ENCODE measurements around the gene POP4.
"Not testable (repeated sequence)": the region's sequence is repeated elsewhere in the genome, so short reads cannot be mapped to it uniquely, and the experiment has no call there.

Gene POP4, protein sequence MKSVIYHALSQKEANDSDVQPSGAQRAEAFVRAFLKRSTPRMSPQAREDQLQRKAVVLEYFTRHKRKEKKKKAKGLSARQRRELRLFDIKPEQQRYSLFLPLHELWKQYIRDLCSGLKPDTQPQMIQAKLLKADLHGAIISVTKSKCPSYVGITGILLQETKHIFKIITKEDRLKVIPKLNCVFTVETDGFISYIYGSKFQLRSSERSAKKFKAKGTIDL

DNA sequence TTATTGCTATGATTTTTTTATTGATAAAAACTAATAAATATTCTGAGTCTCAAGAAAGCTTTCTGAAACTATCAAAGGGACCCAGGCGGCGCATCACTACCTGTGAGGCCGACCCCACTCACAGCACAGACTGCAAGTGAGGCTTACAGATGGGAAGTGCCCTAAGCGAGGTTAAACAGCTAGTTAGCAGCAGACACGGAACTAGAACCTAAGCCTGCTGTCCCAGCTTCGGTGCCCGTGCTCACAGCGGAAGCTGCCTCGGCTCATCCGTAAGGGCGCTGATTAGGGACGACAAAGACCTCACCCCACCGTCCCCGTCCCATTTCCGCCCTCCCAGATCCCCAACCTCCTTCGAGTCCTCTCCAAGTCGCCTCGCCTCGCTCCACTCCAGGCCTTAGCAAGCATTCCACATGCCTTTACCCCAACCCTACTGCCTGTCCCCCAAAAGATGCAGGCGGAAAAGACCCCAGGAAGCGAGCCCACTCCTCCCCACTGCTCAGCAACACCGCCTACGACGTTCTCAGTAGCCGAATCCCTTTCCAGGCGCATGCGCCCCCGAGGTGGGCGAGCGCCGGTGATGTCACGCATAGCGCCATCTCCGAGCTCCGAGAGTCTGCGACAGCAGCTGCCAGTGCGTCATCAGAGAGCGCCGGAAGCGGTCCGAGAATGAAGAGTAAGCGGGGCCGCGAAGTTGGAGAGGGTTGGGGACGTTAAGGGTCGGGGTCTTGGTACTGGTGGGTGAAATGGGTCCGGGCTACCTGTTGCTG lies at the start of gene POP4:
TSS of gene POP4 (plus strand) at position 631 of the 767 bp plus-strand sequence. CDS start at position 667, 36 bp downstream.
- in situ Hi-C loops (cut with HindIII; ENCODE audit: low sequenced_read_pairs), result loop anchor here (5.0 kb wide), 3 partner anchors 56 to 111 kb away; partner anchors contain the start of genes C19orf12 and VSTM2B

- in situ Hi-C loops (cut with HindIII; ENCODE audit: low sequenced_read_pairs), result not testable (repeated sequence)
Measured at GRCh38 chr19:29559110-29559509, 47.0 kb upstream of the POP4 start.

GRCh38 chr19:29559743-29560142 lies 46.3 kb upstream of the POP4 start:
- in situ Hi-C loops (cut with HindIII; ENCODE audit: low sequenced_read_pairs), result no loop called here

- in situ Hi-C loops (cut with HindIII; ENCODE audit: low sequenced_read_pairs), result no loop called here
Measured at GRCh38 chr19:29560313-29561075, 45.6 kb upstream of the POP4 start.

DNA sequence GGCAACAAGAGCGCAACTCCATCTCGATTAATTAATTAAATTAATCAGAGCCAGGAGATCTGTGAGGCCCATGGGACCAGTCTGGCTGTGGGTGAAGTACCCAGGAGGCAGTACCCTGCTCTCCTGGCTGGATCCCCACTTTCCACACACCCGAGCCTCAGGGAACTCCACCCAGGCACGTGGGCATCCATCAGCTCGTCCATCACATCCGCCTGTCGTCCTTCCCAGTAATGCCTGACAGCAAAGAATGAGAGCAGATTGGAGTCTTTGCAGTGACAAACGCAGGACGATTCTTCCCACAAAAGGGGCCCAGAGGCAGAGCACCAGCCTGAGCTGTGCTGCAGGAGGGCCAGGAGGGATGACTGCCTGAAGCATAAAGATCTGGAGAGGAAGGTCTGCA lies 44.5 kb upstream of the POP4 start:
- in situ Hi-C loops (cut with HindIII; ENCODE audit: low sequenced_read_pairs), result no loop called here

- in situ Hi-C loops (cut with HindIII; ENCODE audit: low sequenced_read_pairs), result no loop called here
Measured at GRCh38 chr19:29562299-29563297, 43.5 kb upstream of the POP4 start.

GRCh38 chr19:29563486-29564101 lies 42.5 kb upstream of the POP4 start:
- in situ Hi-C loops (cut with HindIII; ENCODE audit: low sequenced_read_pairs), result no loop called here

DNA sequence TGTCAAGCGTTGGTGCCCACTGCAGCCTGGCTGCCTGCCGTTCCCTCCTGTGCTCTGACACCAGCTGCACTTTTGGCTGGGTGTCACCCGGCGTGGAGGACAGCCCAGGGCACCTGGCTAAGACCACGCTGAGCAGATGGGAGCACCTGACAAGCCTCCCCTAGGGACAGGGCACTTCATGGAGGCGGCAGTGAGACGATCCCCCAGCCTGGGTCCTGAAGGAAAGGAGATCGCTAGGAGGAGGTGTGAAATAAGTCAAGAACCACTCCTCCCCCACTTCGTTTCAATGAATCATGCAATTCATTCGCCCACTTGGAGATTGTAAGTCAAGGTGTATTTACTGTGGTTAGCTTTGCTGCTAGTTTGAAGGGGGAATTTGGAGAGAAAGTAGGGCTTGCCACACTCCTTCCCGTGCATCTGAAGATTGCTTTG lies 41.5 kb upstream of the POP4 start:
- in situ Hi-C loops (cut with HindIII; ENCODE audit: low sequenced_read_pairs), result no loop called here

GRCh38 chr19:29565171-29565570 lies 40.9 kb upstream of the POP4 start:
- in situ Hi-C loops (cut with HindIII; ENCODE audit: low sequenced_read_pairs), result no loop called here

GRCh38 chr19:29566496-29567054 lies 39.5 kb upstream of the POP4 start:
- in situ Hi-C loops (cut with HindIII; ENCODE audit: low sequenced_read_pairs), result no loop called here

DNA sequence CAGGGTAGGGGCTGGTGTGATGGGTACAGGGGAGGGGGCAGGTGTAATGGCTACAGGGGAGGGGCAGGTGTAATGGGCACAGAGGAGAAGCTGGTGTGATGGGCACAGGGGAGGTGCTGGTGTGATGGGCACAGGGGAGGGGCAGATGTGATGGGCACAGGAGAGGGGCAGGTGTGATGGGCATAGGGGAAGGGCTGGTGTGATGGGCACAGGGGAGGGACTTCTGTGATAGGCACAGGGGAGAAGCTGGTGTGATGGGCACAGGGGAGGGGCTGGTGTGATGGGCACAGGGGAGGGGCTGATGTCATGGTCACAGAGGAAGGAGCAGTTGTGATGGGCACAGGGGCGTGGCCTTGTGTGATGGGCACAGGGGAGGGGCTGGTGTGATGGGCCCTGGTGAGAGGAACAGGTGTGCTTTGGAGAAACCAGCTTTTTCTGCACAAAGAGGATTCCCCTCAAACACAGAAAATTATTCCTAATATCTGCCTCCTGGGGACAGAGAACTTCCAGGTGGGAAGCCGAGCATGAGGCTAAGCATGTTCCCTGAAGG lies 38.6 kb upstream of the POP4 start:
- in situ Hi-C loops (cut with HindIII; ENCODE audit: low sequenced_read_pairs), result no loop called here

DNA sequence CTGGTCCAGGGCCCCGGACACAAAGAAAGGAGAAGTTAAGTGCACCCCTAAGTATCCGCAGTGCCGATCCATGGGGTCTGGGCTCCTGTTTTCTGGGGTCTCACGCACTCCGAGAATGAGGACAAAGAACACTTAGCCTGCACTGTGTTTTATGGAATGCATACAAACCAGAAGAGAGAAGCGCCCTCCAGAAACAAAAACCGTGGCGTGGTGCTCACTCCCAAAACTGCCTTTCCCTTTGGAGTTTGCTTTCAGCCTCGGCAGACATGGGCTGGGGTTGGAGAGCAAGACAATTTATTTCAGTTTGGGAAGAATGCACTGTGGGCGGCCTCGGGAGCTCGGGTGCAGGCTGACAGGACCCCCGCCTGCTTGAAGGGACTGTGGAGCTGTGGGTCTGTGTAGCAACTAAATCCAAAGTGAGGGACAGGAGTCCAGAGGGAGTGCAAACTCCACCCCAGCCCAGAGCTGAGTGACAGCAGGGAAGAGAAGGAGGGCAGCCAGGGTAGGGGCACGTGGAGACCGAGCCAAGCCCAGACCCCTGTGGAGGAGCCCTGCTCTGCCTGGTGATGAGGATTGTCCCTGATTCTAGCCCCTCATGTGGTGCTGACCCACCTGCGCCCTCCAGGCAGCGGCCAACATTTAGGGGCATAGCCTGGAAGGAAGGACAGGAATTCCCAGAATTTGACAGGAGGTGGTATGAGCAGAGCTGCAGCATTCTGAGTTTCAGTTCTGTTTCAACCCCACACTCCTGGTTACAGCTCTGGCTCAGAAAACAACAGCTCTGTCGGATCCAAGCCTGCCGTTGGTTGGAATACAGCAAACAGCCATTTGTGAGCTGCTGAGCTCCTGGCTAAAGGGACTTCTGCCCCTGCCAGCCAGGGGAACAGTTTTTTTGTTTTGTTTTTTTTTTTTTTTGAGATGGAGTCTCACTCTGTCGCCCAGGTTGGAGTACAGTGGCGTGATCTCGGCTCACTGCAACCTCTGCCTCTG lies 37.8 kb upstream of the POP4 start:
- in situ Hi-C loops (cut with HindIII; ENCODE audit: low sequenced_read_pairs), result no loop called here

DNA sequence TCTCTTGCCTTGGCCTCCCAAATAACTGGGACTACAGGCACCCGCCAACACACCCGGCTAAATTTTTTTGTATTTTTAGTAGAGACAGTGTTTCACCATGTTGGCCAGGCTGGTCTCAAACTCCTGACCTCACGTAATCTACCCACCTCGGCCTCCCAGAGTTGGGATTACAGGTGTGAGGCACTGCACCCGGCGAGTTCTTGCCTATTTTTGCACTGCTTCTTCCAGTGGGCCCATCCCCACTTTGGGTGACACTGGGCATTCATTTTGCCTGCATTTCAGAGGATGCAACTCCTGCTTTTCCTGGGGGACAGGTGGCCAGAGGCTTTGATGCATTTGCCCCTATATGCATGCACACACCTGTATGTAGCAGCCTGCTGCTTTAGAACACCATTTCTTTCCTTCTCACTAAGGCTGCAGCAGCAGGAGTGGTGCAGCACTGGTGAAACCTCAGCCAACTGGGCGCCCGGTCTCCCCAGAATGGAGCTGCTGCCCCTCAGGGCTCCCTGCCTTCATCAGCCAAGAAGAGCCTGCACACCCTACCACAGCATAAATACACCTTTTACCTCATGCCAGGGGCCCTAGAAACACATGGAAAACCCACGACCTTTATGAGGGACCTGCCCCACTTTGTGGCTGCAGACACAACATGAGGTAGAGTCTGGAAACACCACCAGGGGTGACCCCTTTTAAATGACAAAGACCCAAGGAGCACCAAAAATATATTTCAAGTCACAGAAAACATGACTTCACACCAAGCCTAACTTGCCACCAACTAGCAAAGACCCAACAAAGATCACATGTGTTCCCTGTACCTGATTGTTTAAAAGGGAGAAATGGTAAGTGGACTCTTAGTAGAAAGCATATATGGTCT lies 36.8 kb upstream of the POP4 start:
- in situ Hi-C loops (cut with HindIII; ENCODE audit: low sequenced_read_pairs), result no loop called here

DNA sequence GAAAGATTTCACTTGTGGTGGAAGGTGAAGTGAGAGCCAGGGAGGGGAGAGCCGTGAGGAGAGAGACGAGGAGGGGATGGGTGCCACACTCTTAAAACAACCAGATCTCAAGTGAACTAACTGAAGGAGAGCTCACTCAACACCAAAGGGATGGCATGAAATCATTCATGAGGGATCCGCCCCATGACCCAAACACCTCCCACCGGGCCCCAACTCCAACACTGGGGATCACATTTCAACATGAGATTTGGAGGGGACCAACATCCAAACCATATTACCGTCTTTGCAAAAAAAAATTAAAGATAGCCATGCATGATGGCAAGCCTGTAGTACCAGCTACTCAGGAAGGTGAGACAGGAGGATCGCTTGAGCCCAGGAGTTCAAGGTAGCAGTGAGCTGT lies 34.9 kb upstream of the POP4 start:
- in situ Hi-C loops (cut with HindIII; ENCODE audit: low sequenced_read_pairs), result no loop called here

DNA sequence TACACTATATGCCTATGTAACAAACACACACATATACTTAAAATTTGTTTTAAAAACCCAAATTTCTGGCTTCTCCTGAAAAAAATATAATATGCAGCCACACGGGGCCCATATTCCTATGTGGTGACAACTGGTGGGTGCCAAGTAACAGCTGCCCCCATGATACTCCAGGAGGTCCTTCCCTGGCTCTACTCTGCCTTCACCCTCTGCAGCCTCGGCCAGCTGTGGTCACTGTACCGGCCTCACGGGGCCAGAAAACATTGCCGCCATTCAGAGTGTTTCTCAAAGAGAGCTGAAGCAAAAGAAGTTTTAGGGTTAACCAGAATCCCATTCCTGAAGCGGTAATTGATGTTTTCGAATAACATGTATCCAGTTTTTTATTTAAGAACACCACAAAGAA lies 32.6 kb upstream of the POP4 start:
- in situ Hi-C loops (cut with HindIII; ENCODE audit: low sequenced_read_pairs), result no loop called here

- in situ Hi-C loops (cut with HindIII; ENCODE audit: low sequenced_read_pairs), result no loop called here
Measured at GRCh38 chr19:29574510-29574909, 31.6 kb upstream of the POP4 start.

DNA sequence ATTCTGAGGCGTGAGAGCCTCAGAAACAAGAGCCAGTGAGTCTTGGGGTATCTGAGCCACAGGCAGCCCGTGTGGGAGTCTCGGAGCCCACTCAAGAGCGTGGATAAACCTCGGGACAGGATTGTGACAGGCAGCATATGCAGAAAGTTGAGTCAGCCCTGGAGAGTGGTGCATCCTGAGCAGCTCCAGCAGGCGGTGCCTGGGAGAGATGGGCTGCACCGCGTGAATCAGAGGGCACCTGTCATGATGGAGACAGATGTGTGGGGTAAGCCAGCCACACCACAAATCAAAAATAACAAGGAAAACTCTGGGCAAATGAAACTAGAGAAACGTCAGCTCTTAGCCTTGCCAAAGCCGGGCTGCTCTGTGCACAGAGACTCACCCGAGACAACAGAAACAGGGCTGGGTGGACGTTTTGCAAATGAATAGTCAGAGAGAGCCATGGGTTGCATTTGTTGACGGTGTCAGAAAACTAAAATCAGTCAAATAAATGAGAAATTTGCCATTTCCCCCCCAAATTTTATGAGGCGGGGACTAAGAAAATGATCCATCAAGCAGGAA lies 30.0 kb upstream of the POP4 start:
- in situ Hi-C loops (cut with HindIII; ENCODE audit: low sequenced_read_pairs), result no loop called here

All from endothelial cell of hepatic sinusoid (primary cell).